MM.1S (cell line): ENCODE results near the gene ACSM5.

ENCODE experiments used
- DNase-seq: peaks from one replicate; pipeline ENCODE4 v3.0.0-alpha.2; 2015
- H2AFZ ChIP-seq: fragments of 300-600 bp; sonication (generic); 2 replicates; pipeline ENCODE4 v1.6.0; 2016; ENCODE audit warnings: antibody characterized with exemption, low read length
- H3F3A ChIP-seq: fragments of 300-600 bp; sonication (generic); 2 replicates; pipeline ENCODE4 v1.6.1; 2016; ENCODE audit warnings: mild to moderate bottlenecking, antibody characterized with exemption, low read length, moderate library complexity, mixed read lengths; ENCODE audit not compliant: insufficient read depth
- H3K27ac ChIP-seq: fragments of 300-600 bp; sonication (generic); 2 replicates; pipeline ENCODE4 v1.5.1; 2016; ENCODE audit warnings: mild to moderate bottlenecking, low read length
- H3K27me3 ChIP-seq: fragments of 300-600 bp; sonication (generic); replicated peaks from 2 replicates; pipeline ENCODE4 v1.6.0; 2016; ENCODE audit warnings: low read length; ENCODE audit not compliant: insufficient read depth
- H3K36me3 ChIP-seq: fragments of 300-600 bp; sonication (generic); replicated peaks from 2 replicates; pipeline ENCODE4 v1.6.1; 2016; ENCODE audit warnings: mild to moderate bottlenecking, low read length, mixed read lengths; ENCODE audit not compliant: insufficient read depth
- H3K4me1 ChIP-seq: fragments of 300-600 bp; sonication (generic); 2 replicates; pipeline ENCODE4 v1.6.1; 2016; ENCODE audit warnings: low read length, mixed read lengths
- H3K4me2 ChIP-seq: fragments of 300-600 bp; sonication (generic); 2 replicates; pipeline ENCODE4 v1.6.0; 2016; ENCODE audit warnings: low read depth, low read length
- H3K4me3 ChIP-seq: fragments of 300-600 bp; sonication (generic); 2 replicates; pipeline ENCODE4 v1.5.1; 2016; ENCODE audit warnings: low read length, mixed read lengths
- H3K79me2 ChIP-seq: fragments of 300-600 bp; sonication (generic); 2 replicates; pipeline ENCODE4 v1.6.1; 2016; ENCODE audit warnings: mixed run types, low read length, mixed read lengths
- H3K9ac ChIP-seq: fragments of 300-600 bp; sonication (generic); 2 replicates; pipeline ENCODE4 v1.6.1; 2016; ENCODE audit warnings: low read length, mixed read lengths
- H3K9me2 ChIP-seq: fragments of 300-600 bp; sonication (generic); replicated peaks from 2 replicates; pipeline ENCODE4 v1.6.1; 2016; ENCODE audit warnings: mild to moderate bottlenecking, low read length, mixed read lengths; ENCODE audit not compliant: insufficient read depth
- H3K9me3 ChIP-seq: fragments of 300-600 bp; sonication (generic); replicated peaks from 2 replicates; pipeline ENCODE4 v1.6.1; 2016; ENCODE audit warnings: mild to moderate bottlenecking, low read length, mixed read lengths; ENCODE audit not compliant: insufficient read depth
- H4K20me1 ChIP-seq: fragments of 300-600 bp; sonication (generic); 2 replicates; pipeline ENCODE4 v1.6.1; 2016; ENCODE audit warnings: mild to moderate bottlenecking, low read length, moderate library complexity, mixed read lengths; ENCODE audit not compliant: insufficient read depth
- CTCF ChIP-seq: fragments of 300-600 bp; sonication (generic); IDR thresholded peaks from 2 replicates; pipeline ENCODE4 v1.5.1; 2016; ENCODE audit warnings: antibody characterized with exemption, low read length, mixed read lengths
- EZH2 ChIP-seq: fragments of 300-600 bp; sonication (generic); optimal IDR thresholded peaks from 2 replicates; pipeline ENCODE3; 2017; ENCODE audit warnings: low read depth, mild to moderate bottlenecking, antibody characterized with exemption, low read length, mixed read lengths
- EZH2phosphoT487 ChIP-seq: fragments of 300-600 bp; sonication (generic); IDR thresholded peaks from 2 replicates; pipeline ENCODE4 v1.6.1; 2018; ENCODE audit warnings: antibody characterized with exemption, low read length

The ACSM5 gene

DNA sequence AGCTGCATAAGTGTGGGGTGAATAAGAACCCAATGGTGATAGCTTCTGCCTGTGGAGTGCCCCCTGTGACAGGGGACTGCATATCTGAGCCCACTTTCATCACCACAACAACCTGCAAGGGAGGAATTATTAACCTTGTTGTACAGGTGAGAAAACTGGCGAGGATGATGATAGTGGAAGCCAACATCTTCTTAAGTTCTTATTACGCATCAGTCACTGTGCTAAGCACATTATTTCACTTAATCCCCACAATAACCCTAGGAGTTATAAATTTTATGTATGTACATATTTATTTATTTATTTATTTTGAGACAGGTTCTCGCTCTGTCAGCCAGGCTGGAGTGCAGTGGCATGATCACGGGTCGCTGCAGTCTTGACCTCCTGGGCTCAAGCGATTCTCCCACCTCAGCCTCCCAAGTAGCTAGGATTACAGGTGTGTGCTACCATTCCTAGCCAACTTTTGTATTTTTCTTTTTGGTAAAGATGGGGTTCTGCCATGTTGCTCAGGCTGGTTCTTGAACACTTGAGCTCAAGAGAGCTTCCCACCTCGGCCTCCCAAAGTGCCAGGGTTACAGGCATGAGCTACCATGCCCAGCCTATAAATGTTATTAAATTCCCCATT, 12.4 kb upstream of the ACSM5 start:
- TF ChIP-seq CTCF (no peak), EZH2phosphoT487 (no peak), EZH2 (no peak)
- no peak overlapping the region for H3K27ac ChIP-seq
- no peaks in the 10 kb centered on the region for H3F3A ChIP-seq
- H3K4me2 ChIP-seq = no peak overlapping the region
- H2AFZ ChIP-seq = no peak overlapping the region
- no peaks in the 10 kb centered on the region for H3K9me2 ChIP-seq
- no peaks in the 10 kb centered on the region for H3K79me2 ChIP-seq
- no peaks in the 10 kb centered on the region for H3K4me1 ChIP-seq
- no peak for DNase-seq
- no peaks in the 10 kb centered on the region for H3K27me3 ChIP-seq
- no peaks in the 10 kb centered on the region for H3K9me3 ChIP-seq
- no peaks in the 10 kb centered on the region for H3K36me3 ChIP-seq
- H4K20me1 ChIP-seq = no peaks in the 10 kb centered on the region
- H3K4me3 ChIP-seq = no peak overlapping the region
- H3K9ac ChIP-seq = no peak overlapping the region

DNA sequence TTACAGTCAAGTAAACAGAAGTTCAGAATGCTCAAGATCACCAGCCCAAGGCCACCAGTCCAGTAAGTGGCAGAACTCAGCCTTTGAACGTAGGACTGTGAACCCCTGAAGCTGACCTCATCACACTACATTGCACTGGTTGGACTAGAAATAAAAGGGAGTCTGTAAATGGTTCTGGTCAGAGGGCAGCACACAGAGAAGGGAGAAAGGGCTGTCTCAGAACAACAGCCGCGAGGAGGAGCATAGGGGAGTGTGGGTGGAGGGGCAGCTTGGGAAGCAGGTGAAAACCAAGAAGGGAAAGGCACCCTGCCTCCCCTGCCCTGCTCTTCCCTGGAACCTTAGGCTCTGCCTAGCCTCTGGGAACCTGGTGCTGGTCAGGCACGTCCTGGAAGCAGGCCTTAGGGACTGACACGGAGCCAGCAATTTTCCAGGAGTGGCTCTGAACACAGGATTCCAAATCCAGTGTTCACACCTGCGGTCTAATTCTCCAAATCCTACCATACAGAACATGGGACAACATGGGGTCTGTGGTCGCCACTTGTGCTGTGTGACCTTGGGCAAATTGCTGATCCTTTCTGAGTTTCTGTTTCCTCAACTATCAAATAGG, 11.8 kb upstream of the ACSM5 start:
- TF ChIP-seq EZH2 = no peak
- no peak for TF ChIP-seq CTCF
- Histone ChIP-seq H3F3A (no peaks in the 10 kb centered on the region), H3K27ac (no peak overlapping the region), H3K36me3 (no peaks in the 10 kb centered on the region), H2AFZ (no peak overlapping the region), H3K79me2 (no peaks in the 10 kb centered on the region), H3K4me2 (no peak overlapping the region), H3K4me3 (no peak overlapping the region), H3K9ac (no peak overlapping the region), H4K20me1 (no peaks in the 10 kb centered on the region), H3K9me3 (no peaks in the 10 kb centered on the region), H3K9me2 (no peaks in the 10 kb centered on the region), H3K4me1 (no peaks in the 10 kb centered on the region), H3K27me3 (no peaks in the 10 kb centered on the region)
- no peak for DNase-seq

DNA sequence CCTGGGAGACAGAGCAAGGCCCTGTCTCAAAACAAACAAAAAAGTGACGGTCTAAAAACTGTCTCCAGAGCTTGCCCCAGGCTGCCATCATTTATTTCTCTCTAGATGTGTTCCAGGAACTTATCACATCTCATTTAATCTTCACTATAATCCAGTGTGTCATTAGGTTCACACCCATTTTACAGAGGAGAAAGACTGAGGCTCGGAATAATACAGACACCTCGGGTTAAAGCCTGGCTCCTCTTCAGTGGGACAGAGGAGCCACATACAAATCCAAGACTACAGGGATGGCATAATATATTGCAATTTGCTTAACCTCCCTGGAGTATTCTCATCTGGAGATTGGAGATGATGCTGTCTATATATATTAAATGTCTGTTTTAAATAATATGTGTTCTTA, 10.7 kb upstream of the ACSM5 start:
- H3F3A ChIP-seq = no peaks in the 10 kb centered on the region
- no peaks in the 10 kb centered on the region for H3K27me3 ChIP-seq
- H3K4me1 ChIP-seq = no peaks in the 10 kb centered on the region
- TF ChIP-seq CTCF = no peak
- no peak for TF ChIP-seq EZH2
- no peak for TF ChIP-seq EZH2phosphoT487
- H3K36me3 ChIP-seq = no peaks in the 10 kb centered on the region
- H3K9ac ChIP-seq = no peak overlapping the region
- H3K79me2 ChIP-seq = no peaks in the 10 kb centered on the region
- DNase-seq = no peak
- H2AFZ ChIP-seq = no peak overlapping the region
- H3K9me2 ChIP-seq = no peaks in the 10 kb centered on the region
- no peak overlapping the region for H3K4me2 ChIP-seq
- no peak overlapping the region for H3K27ac ChIP-seq
- no peak overlapping the region for H3K4me3 ChIP-seq
- H3K9me3 ChIP-seq = no peaks in the 10 kb centered on the region
- H4K20me1 ChIP-seq = no peaks in the 10 kb centered on the region
